Right forelimb (tissue), 1 donor: ENCODE results near the gene RPS6KA2.
"Not testable (repeated sequence)": the region's sequence is repeated elsewhere in the genome, so short reads cannot be mapped to it uniquely, and the experiment has no call there.

Experiments used
- DNase-seq: peaks from one replicate; pipeline ENCODE4 v3.0.0-alpha.2; 2018

RPS6KA2 gene

DNA sequence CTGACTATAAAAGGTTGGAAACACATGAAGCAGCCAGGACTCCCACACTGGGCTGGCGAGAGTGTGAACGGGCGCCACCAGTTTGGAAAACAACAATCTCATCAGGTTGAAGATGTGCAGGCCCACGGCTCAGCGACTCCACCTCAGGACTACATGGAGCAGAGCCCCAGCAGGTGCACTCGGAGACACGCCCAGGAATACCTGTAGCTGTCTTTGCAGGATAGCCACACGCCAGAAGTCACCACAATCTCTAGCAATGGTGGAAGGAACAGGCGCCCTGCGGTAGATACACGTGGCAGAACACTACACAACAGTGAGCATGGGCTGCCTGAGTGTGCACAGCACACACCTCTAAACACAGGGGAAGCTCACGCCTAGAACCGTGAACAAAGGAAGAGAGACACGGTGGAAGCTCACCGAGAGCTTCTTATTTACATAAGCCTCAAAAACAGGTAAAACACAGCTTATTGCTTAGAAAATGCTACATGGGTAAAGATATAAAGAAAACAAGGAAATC, 28.7 kb upstream of the RPS6KA2 start:
- DNase-seq, result no peak

DNA sequence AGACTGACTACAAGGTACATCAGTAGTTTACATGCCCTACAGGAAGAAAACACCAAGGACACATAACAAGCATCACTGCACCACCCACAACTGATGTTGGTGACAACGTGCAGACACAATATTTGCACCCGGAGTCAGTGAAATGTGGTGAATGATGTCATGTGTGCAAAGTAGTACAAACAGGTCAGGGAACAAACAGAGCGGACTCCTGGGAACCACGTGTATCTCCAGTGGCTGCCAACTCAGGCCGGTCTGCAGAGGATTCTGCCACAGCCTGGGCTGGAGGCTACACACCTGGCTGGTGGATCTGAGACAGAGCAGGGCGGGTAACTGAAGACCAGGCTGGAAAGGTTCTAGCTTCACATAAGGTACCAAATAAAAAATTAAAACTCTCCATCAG, 28.2 kb upstream of the RPS6KA2 start:
- DNase-seq, result no peak

- DNase-seq, result no peak
Measured at GRCh38 chr6:166654573-166654972, 27.5 kb upstream of the RPS6KA2 start.

DNA sequence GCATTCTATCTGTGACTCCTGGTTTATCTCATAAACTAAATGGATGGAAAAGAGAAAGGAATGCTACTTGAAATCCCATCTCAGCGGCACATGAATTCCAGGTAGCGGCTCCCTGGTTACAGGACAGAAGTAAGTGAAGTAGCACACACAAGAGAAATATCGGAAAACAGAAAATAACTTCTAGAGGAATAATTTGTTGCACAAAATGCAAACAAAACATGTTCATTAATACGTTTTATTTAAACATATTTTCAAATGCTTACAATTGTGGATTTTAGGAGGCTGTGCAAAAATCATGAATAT, 26.5 kb upstream of the RPS6KA2 start:
- no peak for DNase-seq

- DNase-seq, result no peak
Measured at GRCh38 chr6:166650824-166651807, 24.1 kb upstream of the RPS6KA2 start.

- no peak for DNase-seq
Measured at GRCh38 chr6:166650047-166650446, 23.0 kb upstream of the RPS6KA2 start.

GRCh38 chr6:166648846-166649245, 21.8 kb upstream of the RPS6KA2 start:
- no peak for DNase-seq

GRCh38 chr6:166647896-166648295, 20.8 kb upstream of the RPS6KA2 start:
- no peak for DNase-seq

DNA sequence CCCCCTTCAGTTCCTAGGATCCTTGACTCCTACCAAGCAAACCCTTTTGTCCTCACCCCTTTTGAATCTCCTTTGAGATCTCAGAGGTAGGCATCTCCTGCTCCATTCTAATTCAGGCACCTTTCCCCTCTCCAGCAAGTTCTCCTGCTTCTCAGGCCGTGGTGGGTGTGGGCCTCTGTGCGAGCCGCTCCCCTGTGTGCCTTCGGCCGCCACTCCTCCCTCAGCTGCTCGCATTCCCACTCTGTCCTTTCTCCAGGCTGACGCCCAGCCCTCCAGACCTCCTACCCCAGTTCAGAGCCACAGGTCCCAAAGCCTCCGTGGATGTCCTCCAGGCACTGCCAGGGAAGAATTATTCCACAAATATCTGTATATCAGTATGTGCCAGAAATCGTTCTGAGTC, 19.7 kb upstream of the RPS6KA2 start:
- no peak for DNase-seq

GRCh38 chr6:166645896-166646295, 18.8 kb upstream of the RPS6KA2 start:
- peak; percentile 30 for DNase-seq

DNA sequence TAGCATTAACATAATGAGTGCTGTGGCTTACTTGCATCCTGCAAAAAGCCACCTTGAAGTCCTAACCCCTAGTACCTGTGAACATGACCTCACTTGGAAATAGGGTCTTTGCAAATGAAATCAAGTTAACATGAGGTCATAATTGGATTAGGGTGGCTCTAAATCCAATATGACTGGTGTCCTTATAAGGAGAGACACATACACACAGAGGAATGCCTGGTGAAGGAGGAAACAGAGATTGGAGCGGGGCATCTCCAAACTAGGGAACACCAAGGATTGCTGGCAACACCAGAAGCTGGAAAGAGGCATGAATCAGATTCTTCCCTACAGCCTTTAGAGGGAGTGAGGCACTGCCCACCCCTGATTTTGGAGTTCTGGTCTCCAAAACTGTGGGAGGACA, 17.6 kb upstream of the RPS6KA2 start:
- peak; percentile 12 for DNase-seq

DNA sequence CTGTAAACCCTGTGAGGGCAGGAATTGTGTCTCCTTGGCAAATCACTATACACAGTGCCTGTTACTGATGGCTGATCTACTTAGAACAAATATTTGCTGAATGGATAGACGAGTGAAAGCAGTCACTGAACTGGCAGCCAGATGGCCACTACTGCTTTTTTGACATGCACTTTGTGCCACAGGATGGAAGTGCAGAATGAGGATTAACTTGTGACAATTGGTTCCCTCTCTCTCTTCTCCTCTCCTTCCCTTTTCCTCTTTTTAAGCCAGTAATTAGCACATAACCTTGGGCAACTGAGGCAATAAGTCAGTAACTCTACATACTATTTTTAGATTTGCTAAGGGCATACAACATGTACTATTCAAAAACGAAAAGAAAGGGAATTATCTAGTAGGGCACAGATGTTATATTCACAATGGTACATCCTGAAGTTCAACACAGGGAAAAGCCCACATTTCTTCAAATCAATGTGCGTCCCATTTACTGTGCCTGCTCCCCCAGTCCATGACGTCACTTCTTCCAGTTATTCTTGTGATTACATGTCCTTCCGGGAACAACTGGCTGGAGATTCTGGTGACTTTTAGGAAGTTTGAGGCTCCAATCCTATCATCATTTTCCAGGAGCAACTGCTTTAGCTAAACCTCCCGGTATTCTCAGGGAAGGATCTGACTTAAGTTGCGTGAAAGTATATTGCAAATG, 17.0 kb upstream of the RPS6KA2 start:
- peak; percentile 11 for DNase-seq

DNA sequence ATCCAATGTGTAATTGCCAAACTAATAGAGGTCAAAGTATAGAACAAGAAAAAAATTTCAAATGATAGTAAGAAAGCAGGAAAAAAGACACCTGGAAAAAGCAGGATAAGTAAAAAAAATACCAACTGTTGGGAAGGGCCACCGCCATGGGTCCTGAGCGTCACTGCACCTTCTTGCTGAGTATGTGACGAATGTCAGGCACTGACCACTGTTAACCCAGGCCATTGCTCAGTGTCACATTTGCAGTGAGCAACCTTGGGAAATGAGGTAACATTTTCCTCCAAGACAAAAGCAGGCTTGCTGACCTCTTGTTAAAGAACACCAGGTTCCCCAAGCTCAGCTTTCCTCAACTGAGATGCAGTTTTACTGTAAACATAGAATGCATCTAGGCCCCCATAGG, 15.6 kb upstream of the RPS6KA2 start:
- DNase-seq, result no peak

DNA sequence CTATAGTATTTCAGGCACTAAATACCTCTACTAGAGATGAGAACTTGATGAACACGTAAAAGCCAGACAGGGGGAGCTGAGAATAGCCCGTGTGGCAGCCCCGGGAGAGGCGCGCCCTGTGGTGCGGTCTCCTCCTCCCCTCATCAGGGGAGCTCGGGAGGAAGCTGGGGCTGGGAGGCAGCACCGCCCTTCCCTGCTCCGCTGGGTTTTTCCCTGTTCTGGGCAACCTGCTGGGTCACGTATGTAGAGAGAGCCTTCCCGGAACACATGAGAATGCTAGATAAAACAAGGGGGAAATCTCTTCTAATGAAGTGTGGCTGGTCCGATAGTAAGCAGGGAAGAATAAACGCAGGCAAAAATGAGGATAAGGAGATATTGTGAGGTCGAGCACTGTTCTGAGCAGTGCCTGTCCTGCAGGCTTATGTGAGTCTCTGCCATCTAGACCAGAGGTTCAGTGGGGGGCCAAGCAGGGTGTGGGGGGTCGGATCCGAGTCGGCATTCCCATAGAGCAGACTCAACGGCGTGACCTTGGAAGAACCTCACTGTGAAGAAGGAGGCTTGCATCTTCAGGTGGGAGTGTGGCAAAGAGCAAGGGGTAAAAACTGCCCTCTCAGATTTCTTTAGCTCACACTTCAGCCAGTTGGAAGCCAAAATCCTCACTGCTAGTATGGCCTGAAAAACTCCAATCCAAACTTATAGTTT, 13.4 kb upstream of the RPS6KA2 start:
- peak; percentile 42 for DNase-seq

DNA sequence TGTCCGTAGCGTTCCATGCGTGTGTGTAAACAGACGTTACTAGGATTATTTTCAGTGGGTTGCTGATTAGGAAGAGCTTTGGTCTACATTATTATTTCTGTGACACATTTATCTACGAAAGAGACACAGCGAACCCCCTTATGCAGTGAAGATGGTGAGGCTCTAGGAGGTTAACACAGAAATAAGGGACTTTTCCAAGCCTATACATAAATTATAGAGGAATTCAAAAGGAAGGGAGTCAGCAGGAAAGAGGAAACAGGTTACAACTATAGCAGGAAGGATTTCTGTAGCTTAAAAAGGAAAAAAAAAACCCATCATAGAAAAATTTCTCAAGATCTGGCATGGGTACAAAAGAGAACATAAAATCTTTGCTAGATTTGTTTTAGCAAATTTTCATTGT, 12.9 kb upstream of the RPS6KA2 start:
- DNase-seq, result no peak

- DNase-seq, result no peak
Measured at GRCh38 chr6:166638573-166638964, 11.5 kb upstream of the RPS6KA2 start.

GRCh38 chr6:166637812-166638572, 10.9 kb upstream of the RPS6KA2 start:
- no peak for DNase-seq

GRCh38 chr6:166636934-166637333, 9.9 kb upstream of the RPS6KA2 start:
- DNase-seq, result no peak

DNA sequence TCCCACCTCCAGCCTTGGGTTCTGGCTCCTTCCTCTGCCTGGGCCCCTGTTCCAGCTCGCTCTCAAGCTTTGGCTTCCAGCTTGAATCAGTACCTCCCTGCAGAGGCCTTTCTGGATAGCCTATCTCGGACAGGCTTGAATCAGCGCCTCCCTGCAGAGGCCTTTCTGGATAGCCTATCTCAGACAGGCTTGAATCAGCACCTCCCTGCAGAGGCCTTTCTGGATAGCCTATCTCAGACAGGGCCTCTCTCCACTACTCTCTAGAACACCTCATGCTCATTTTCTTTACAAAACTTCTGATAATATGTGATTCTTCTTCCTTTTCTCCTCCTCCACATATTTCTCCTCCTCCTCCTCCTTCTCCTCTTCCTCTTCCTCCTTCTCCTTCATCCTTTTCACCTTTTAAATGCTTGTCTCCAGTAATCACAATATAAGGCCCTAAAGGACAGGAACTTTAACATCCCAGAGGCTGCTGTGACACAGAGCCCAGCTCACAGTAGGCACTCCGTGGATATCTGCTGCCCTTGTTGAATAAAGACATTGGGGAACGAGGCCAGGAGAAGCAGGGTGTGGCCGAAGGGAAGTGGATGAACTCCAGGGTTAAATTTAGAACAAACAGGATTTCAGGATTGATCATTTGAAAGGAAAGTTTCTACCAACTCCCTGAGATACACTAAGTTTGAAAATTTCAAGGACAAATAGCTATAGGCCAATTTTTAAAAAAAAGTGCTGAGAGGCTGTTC, 9.3 kb upstream of the RPS6KA2 start:
- no peak for DNase-seq

DNA sequence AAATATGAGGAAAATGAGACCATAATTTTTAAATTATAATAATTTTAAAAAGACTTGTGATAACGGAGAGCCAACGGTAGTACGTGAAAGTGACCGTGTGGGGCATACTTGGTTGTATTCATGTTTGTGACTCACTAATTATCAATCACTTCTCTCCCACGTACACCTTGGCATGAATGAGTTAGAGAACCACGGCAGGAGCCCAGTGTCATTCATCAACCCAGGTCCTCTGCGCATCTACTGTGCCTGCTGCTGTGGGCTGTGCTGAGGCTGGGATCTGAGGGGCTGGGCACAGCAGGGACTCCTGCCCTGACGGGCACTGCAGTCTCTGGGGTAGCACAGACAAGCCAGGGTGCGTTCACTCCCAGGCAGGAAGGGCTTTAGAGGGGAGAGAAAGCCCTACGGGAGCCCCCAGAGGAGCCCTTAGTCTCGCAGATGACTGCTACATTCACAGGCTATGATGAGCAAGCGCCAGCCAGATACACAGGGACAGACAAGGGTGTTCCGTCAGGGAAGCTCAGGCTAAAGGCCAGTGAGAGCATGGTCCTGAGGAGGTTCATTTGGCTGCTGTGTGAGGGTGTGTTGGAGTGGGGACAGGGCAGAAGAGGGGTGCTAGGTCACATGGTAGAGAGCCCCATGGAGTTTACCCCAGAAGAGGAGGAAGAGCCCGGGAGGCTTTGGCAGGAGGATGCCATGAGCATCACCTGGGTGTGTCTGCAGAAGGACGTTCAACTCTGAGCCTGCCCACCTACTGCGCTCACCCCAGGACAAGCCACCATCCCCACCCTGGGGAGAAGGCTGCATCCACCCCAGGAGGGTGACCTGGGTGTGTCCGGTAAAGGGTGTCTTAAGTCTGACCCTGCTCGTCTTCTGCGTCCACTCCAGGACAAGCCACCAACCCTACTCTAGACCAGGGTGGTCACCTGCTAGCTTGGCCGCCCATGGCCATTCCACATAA, 8.2 kb upstream of the RPS6KA2 start:
- no peak for DNase-seq

DNA sequence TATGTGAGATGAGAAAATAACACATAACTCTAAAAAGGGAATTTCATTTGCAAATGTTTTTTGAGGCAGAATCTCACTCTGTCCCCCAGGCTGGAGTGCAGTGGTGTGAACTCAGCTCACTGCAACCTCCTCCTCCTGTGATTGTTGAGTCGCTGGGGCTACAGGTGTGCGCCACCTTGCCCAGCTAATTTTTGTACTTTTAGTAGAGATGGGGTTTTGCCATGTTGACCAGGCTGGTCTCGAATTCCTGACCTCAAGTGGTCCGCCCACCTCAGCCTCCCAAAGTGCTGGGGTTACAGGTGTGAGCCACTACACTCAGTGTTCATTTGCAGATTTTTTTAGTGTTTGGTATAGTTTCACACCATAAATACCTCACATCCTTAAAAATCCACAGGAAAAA, 7.5 kb upstream of the RPS6KA2 start:
- not testable (repeated sequence) for DNase-seq
